Stimulated activated CD8-positive, alpha-beta memory T cell treated with anti-CD3 and anti-CD28 coated beads, Interleukin-12 subunit alpha, Interleukin-12 subunit beta, amount 100 ng/mL, for 4 hours (primary cell): ENCODE measurements around the gene XRCC2.
"Not testable (repeated sequence)": the region's sequence is repeated elsewhere in the genome, so short reads cannot be mapped to it uniquely, and the experiment has no call there.

Experiments used
- DNase-seq: peaks from one replicate; pipeline ENCODE4 v3.0.0-alpha.2; 2020; ENCODE audit warnings: low read depth

The XRCC2 gene

DNA sequence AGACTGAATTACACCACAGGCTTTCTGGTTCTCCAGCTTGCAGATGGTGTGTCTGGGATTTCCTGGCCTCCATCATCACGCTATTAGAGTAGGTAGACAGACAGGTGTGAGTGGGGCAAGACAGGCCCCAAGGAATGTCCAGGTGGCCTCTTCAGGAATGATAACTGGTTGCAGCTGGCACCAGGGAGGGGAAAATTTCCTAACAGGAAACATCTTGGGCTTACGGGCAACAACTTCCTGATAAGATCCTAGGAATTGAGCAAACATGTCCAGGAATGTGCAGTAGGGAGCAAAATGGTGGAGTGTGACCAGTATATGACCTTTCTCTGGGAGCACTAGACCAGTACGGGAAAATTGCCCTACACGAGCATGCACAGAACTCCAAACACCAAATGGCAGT lies 11.3 kb downstream of the XRCC2 start:
- no peak for DNase-seq

DNA sequence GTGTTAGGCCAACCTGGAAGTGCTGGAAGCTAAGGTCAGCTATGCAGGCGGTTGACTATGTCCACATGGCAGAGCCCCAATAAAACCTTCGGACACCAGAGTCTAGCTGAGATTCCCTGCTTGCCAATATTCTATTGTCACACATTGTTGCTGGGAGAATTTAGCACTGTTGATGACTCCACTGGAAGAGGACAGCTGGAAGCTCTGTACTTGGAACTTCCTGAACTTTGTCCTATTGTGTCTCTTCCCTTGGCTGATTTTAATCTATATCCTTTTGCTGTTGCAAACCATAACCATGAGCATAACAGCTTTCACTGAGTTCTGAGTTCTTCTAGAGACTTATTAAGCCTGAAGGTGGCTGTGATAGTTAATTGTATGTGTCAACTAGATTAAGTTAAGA lies 12.0 kb downstream of the XRCC2 start:
- no peak for DNase-seq

DNA sequence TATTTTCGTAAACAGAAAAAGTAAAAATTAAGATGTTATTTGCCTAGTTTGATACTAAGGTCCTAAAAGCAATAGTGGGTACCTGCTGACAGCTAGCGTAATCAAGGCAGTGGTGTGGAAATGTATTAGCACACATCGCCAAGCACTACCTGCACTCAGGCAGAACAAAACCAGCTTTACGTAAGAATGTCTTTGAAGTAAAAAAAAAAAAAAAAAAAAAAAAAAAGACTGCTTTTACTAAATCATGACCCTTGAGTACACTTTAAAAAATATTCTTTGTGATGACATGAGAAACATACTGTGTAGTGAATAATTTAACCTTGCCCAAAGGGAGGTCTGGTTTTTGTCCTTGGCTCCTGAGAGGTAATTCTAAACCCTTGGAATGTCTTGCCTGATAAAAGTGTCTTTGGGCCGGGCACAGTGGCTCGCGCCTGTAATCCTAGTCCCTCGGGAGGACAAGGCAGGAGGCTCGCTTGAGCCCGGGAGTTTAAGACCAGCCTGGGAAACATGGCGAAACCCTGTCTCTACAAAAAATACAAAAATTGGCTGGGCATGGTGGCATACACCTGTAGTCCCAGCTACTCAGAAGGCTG lies 12.7 kb downstream of the XRCC2 start:
- no peak for DNase-seq

DNA sequence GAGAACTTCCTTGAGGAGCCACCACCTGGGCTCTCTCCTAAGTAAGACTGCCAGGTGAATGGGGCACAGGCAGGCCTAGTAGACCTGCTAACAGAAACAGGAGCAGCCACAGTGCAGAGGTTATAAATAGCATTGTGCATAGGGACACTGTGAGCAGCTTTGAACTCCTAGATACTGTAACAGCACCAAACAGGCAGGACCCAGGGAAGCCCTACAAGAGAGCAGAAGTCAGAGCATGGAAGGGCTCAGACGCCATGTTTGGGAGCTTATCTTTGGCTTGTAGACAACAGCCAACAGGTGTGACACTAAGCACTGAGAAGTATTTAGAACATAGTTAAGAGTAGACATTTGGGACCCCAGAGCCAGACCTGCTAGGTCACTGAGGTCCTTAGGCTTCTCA lies 14.5 kb downstream of the XRCC2 start:
- DNase-seq = no peak

DNA sequence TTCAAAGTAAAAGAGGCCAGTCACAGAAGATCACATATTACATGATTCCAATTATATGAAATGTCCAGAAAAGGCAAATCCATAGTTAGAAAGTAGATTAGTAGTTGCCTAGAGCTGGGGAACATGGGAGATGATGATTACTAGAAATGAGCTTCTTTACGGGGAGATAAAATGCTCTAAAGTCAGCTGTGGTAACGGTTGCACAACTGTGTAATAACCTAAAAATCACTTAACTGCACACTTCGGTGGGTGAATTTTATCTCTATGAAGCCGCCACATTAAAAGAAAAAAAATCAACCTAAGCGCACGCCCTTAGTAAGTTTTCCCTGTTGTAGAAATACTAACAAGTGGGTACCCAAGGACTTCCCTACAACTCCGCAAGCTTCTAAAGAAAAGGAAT lies 15.9 kb downstream of the XRCC2 start:
- DNase-seq = no peak

DNA sequence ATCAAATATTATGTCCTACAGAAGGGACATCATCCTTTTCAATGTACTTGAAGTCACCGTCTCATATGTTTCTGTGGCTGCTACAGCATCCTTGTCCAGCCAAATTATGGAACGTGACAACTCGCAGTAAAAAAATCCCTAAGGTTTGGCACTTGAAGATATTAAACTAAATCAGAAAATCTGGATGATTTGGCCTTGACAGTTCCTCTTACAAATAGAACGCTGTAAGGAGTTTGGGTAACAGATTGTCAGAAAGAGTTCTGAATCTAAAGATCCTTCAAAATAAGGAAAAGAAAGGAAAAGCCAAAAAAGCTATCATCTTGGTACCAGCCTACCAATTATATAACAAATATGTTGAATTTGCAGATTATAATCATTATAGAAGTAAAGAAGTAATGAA lies 21.0 kb downstream of the XRCC2 start:
- no peak for DNase-seq

DNA sequence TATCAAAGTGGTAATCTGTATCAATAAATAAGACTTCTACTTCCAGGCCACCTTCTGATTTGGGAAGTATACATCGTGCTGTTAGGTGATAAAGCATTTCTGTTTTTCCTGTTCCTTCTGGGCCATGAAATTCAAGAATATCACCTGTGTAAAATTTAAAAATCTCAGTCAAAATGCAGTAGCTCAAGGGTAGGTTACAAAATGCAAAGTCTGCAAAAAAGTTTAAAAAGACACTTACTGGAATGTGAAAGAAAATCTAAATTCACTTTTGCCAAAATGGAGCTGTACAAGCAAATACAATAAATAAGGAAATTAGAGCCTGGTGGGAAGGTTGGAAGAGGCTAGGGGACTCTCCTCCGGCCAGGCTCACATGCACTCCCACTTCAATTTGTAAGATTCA lies 26.7 kb downstream of the XRCC2 start:
- no peak for DNase-seq

DNA sequence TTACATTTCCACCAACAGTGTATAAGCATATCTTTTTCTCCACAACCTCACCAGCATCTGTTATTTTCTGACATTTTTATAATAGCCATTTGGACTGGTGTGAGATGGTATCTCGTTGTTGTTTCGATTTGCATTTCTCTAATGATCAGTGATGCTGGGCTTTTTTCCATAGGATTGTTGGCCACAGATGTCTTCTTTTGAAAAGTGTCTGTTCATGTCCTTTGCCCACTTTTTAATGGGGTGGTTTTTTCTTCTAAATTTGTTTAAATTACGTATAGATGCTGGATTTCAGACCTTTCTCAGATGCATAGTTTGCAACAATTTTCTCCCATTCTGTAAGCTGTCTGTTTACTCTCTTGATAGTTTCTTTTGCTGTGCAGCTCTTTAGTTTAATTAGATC lies 28.9 kb downstream of the XRCC2 start:
- DNase-seq = no peak

DNA sequence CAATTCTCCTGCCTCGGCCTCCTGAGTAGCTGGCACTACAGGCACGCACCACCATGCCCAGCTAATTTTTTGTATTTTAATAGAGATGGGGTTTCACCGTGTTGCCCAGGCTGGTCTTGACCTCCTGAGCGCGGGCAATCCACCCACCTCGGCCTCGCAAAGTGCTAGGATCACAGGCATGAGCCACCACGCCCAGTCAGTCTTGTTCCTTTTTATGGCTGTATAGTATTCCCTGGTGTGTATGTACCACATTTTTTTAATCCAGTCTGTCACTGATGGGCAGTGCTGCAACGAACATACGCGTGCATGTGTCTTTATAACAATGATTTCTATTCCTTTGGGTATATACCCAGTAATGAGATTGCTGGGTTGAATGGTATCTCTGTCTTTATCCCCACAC lies 29.4 kb downstream of the XRCC2 start:
- not testable (repeated sequence) for DNase-seq

DNA sequence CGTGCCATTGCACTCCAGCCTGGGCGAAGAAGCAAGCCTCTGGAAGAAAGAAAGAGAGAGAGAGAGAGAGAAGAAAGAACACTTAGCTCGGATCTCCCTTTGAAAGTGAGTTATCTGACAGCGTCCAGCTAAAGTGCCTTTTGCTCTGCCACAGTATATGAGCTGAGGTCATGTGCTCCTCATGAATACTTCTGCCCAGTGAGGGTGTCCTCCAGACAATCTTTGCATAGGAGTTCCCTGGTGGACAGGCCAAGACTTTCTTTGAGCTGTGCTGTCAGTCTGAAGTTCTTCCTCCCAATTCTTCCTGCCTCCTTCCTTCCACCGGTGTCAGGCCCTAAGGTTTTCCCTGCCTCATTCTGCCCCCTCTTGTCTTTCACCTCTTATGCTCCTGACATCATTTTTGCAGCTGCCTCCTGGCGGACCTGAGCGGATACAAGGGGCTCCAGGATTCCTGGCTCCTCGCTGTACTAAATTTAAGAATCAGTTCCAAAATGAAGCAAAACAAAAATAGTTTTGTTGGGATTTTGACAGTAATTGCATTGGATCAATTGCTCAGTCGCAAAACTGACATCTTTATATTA lies 31.9 kb downstream of the XRCC2 start:
- DNase-seq = no peak

DNA sequence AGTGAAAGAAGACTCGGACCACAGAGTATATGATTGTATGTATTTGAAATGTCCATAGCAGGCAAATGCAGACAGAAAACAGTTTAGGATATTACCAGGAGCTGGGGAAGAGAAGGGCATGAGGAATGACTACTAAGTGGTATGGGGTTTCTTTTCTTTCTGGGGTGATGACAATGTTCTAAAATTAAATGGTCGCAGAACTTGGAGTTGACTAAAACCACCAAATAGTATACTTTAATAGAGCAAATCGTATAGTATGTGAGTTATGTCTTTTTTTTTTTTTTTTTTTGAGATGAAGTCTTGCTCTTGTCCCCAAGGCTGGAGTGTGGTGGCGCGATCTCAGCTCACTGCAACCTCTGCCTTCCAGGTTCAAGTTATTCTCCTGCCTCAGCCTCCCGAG lies 34.6 kb downstream of the XRCC2 start:
- DNase-seq = no peak

DNA sequence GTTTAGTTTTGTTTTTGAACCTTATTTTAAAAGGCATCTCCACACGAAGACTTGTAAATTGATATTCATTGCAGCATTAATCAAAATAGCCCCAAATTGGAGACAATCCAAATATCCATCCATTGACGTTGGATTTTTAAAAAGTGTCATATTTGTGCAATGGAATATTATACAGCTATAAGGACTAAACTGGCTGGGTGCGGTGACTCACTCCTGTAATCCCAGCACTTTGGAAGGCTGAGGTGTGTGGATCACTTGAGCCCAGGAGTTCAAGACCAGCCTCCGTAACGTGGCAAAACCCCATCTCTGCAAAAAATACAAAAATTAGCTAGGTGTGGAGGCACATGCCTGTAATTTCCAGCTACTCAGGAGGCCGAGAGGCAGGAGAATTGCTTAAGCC lies 35.1 kb downstream of the XRCC2 start:
- DNase-seq = no peak

DNA sequence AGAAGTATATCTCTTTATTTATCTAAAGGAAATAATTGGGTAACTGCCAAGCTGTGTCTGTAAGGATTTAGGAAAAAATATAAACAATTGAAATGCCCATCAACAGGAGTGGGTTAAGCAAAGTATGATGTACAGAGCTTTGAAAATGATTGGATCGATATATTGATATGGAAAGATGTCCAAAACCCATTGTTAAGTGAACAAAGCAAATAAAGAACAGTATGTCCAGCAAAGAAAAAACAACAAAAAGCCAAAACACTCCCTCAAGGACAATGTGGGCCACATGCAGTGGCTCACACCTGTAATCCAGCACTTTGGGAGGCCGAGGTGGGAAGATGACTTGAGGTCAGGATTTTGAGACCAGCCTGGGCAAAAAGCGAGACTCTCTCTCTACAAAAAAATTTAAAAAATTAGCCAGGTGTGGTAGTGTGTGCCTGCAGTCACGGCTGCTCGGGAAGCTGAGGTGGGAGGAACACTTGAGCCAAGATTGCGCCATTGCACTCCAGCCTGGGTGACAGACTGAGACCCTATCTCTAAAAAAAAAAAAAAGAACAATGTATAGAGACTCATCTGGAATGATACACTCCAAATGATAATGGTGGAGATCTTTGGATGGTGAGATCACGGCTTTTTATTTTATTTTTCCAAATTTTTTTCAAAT lies 37.9 kb downstream of the XRCC2 start:
- DNase-seq = no peak

DNA sequence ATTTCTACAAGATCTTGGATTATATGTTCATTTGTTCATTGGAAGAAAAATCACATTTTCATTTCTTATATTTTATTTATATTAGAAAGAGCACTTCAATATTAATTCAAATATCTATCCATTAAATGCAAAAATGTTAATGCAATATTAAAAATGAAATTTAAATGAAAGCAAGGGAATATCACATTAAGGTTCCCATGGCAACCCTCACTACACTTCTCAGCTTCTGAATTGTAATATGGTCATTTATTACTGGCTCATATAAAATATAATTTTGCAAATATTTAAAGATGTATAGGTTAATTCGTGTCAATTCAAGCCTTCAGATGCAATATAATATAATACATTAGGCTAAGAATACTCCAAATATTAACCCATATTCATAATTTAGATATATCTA lies 38.8 kb downstream of the XRCC2 start:
- no peak for DNase-seq

DNA sequence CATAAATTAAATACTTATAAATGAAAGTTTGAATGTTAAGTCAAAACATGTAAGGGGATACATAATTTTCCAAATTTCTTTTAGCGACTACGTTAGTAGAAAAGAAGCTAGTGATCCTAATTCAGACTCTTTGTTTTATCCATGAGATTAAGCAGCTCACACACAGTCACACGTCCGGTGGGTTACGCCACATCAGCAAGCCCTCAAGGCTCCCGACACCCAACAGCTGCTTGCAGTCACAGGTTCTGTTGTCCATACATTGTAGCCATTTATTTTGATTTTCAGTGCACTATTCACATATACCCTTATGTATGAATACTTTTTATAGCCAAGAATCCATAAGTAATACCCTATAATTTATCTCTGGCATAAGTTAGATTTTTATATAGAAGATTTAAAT lies 39.5 kb downstream of the XRCC2 start:
- no peak for DNase-seq

DNA sequence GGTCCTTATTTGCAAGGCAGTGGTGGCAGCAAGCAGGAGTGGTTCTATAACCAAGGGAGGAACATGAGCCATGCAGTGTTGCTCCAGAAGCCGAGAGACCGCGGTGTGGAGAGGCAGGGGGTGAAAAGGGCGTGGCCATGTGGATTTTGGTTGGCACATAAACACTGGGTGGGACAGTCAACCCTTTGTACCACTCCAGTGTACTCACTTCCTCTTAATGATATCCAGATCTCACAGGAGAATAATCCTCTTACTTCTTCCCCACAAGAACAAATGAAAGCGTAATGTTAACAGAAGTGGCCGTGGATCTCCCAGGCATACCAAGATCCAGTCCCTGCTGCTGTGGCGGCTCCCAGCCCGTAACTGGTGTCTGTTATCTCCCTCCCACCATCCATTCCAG lies 42.4 kb downstream of the XRCC2 start:
- no peak for DNase-seq

DNA sequence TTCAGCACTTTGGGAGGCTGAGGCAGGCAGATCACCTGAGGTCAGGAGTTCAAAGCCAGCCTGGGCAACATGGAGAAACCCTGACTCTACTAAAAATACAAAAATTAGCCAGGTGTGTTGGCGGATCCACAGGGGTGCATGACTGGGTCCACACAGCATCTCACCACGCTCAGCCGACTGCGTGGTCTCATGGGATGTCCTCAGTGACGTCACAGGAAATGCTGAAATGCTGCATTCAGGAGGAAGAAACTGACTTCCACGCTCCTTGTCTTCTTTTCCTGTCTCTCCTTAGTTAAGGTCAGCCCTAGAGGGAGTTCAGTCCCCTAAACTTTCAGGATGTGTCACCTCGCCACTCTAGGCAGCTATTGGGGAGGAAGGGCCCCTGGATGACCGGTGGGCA lies 42.9 kb downstream of the XRCC2 start:
- DNase-seq = no peak

DNA sequence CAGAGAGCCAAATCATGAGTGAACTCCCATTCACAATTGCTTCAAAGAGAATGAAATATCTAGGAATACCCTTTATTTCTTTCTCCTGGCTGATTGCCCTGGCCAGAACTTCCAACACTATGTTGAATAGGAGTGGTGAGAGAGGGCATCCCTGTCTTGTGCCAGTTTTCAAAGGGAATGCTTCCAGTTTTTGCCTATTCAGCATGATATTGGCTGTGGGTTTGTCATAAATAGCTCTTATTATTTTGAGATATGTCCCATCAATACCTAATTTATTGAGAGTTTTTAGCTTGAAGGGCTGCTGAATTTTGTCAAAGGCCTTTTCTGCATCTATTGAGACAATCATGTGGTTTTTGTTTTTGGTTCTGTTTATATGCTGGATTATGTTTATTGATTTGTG lies 47.2 kb downstream of the XRCC2 start:
- DNase-seq = not testable (repeated sequence)

DNA sequence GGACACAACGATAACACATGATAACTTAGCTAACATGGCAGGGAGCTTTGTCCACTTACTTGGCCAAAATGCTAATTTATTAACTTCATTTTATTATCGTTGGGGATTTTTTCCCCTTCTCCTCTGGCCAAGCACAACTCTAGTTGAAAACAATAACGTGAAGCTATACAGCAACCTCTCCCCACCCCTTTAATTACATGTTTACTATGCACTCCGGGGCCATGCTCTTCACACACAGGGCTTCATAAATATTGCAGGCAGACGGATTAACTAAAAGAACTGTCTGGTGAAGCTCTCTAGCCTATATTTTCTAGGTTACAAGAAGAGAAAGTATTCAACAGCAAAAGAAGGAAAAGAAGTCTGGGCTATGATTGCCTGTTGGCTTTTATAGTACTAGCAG lies 51.7 kb downstream of the XRCC2 start:
- no peak for DNase-seq

DNA sequence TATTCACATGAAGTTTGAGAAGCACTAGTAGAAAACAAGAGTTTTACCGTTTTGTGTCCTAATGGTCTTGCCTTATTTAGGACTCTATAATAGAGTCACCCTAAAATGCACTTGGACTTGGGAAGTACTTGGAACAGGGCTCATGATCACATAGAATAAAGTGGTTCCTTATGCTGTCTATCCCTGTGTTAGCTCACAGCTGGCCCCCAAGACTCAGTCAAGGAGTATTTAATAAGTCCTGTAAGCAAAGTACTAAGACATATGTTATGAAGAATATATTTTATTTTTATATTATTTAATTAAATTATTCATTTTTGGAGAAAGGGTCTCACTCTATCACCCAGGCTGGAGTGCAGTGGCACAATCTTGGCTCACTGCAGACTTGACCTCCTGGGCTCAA lies 54.5 kb downstream of the XRCC2 start:
- no peak for DNase-seq

DNA sequence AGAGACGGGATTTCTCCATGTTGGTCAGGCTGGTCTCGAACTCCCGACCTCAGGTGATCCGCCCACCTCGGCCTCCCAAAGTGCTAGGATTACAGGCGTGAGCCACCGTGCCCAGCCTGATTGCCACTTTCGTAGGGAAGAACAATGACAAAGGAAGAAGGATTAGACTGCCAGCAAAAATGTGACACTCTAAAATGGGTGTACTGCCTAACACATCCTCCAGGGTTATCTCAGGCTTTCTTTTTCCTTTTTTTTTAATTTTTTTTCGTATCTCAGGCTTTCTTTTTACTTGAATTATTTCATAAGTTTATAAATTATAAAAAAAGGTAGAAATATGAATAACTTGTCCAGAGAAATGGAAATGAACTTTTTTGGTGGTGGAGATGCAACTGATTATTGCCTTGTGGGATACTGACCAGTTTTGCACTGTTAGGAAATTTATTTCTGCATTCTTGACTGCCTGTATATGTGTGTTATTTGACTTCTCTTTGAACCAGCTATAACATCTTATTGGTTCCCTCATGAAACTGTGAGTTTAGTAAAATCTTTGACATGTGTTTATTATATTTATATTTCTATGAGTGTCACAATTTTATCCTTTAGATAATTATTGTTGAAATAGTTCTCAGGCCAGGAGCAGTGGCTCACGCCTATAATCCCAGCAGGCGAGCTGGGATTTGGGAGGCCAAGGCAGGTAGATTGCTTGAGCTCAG lies 56.8 kb downstream of the XRCC2 start:
- DNase-seq = no peak

DNA sequence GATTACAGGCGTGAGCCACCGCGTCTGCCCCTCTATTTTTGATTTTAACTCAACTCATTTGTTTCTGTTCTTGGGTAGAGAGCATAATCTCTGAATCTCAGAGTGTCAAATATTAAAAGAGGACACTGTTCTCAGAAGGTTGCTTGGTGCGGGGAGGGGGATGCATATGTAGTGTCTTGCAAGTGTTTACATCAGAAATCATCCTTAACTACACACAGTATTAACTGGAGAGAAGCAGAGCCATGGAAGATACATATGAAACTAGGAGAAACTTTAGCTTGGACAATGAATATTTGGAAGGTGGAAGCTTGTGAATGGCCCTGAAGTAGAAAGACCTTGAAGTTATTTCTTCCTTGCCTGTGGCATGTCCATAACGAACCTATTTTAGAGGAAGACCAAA lies 57.5 kb downstream of the XRCC2 start:
- DNase-seq = no peak

DNA sequence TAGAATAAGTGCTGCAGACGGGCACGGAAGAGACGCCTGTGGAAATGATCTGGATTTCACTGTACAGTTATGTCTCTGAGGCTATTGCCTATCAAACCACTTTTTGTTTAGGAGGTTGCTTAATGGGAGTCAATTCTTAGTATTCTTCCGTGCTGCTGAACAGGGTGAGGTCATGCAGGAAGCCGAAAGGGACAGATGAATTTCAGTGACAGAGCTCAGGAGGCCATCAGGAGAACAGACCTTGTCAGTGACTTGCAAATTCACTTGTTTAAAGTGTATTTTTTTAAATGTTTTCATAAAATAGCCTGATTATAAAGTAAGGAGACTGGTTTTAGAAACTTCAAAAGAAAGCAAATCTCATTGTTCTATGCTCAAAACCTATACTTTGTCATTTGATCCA lies 58.9 kb downstream of the XRCC2 start:
- DNase-seq = no peak
